Esophagus muscularis mucosa (tissue), 4 donors: ENCODE results near the gene CORIN. TPM values are rescaled to one million over a fixed set of nuclear protein-coding genes. Genes with fewer than 3 reads are reported as not detected.
"Not testable (repeated sequence)": the region's sequence is repeated elsewhere in the genome, so short reads cannot be mapped to it uniquely, and the experiment has no call there.

Experiments
- DNase-seq: peaks from one replicate; pipeline ENCODE4 v3.0.0-alpha.2; 2017; ENCODE audit errors: extremely low spot score
- H3K27ac ChIP-seq, 4 donors: fragments of 200-600 bp; sonication (generic); replicated peaks in 1 of 4; 1 replicate in 3 of 4; 2 replicates in 1 of 4; pipeline ENCODE4 v1.5.1; 2016 to 2019; ENCODE audit warnings: mild to moderate bottlenecking in 1 of 4
- H3K27me3 ChIP-seq, 4 donors: fragments of 200-600 bp; sonication (generic); one replicate each; pipeline versions ENCODE4 v1.5.1 to v1.6.0; 2016 to 2019
- H3K36me3 ChIP-seq, 4 donors: fragments of 200-600 bp; sonication (generic); one replicate each; pipeline ENCODE4 v1.5.1; 2016 to 2019
- H3K4me1 ChIP-seq, 4 donors: fragments of 200-600 bp; sonication (generic); one replicate each; pipeline ENCODE4 v1.5.1; 2016 to 2019
- H3K4me3 ChIP-seq, 4 donors: fragments of 200-600 bp; sonication (generic); 1 replicate in 2 of 4; 2 replicates in 2 of 4; pipeline ENCODE4 v1.5.1; 2016 to 2019; ENCODE audit warnings: mild to moderate bottlenecking in 4 of 4, moderate library complexity in 1 of 4
- H3K9me3 ChIP-seq, 4 donors: fragments of 200-600 bp; sonication (generic); 1 replicate in 3 of 4; 2 replicates in 1 of 4; pipeline ENCODE4 v1.5.1; 2016 to 2019
- EP300 ChIP-seq: sonication (generic); formaldehyde crosslinking; IDR thresholded peaks from one replicate; pipeline ENCODE4 v1.6.1; 2017; ENCODE audit warnings: antibody characterized with exemption
- POLR2A ChIP-seq: fragments of 450-650 bp; IDR thresholded peaks from one replicate; pipeline ENCODE4 v1.6.1; 2017; ENCODE audit warnings: antibody characterized with exemption, moderate library complexity, mild to moderate bottlenecking, low read depth
- POLR2AphosphoS5 ChIP-seq, 2 donors: sonication (generic); formaldehyde crosslinking; IDR thresholded peaks; one replicate each; pipeline ENCODE4 v1.6.1; 2017; ENCODE audit warnings: antibody characterized with exemption in 2 of 2
- WGBS: methylation state at CpG from one replicate; pipeline ENCODE4 v1.1.5; 2018; 5-methylcytosine and 5-hydroxymethylcytosine counted together
- intact Hi-C: fragments of 100-400 bp; cut with DNase I; formaldehyde crosslinking; loops from one replicate; pipeline ENCODE4 v1.15.1; 2023
- small RNA-seq, 3 donors: library from RNA; depleted of rRNA; stranded (forward); fragments of <200 nt; gene quantifications; one replicate each; pipeline ENCODE3, GENCODE V24; 2016
- total RNA-seq, 4 donors: library from RNA; depleted of rRNA; stranded (reverse); fragments of >200 nt; gene quantifications; one replicate each; pipeline versions ENCODE4 v1.1.0 to v1.2.1, GENCODE V29; 2016
- TF ChIP-seq, protein P1 (sequence below), 3 experiments: fragments of 200-600 bp in 2 of 3; fragments of 450-650 bp in 1 of 3; sonication (generic) in 2 of 3; IDR thresholded peaks; one replicate each; pipeline ENCODE4 v1.5.1; 2017 to 2019; ENCODE audit warnings: antibody characterized with exemption in 3 of 3, mild to moderate bottlenecking in 2 of 3, moderate library complexity in 1 of 3

CORIN gene
- total RNA-seq, 4 donors from 2014 or later = 1.2 to 4.8 (median 2.8) TPM

DNA sequence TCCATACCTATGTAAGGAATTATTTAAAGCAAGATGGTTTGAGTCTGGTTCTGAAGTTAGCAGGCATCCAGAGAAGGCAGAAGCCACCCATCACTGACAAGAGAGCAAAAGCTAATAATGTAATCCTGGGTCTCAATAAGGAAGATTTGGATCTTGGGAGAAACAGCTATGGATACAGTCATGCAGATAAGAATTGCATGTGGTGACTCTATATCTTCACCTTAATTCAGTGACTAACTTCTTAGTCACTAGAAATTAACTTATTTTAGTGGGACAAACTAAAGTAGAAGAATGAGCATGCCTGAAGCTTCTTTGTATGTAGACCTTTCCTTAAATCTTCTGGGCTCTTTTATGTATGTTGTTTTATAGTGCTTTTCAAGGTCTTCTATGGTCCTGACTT lies 286.2 kb downstream of the CORIN start:
- Histone ChIP-seq H3K4me1 (no peaks in the 10 kb centered on the region), H3K36me3 (peaks cover 0 to 64% (median 38%) of the 10 kb centered on the region in 4 donors), H3K27me3 (no peaks in the 10 kb centered on the region), H3K9me3 (no peaks in the 10 kb centered on the region), H3K27ac (no peak overlapping the region), H3K4me3 (no peak overlapping the region)
- TF ChIP-seq, protein P1, sequence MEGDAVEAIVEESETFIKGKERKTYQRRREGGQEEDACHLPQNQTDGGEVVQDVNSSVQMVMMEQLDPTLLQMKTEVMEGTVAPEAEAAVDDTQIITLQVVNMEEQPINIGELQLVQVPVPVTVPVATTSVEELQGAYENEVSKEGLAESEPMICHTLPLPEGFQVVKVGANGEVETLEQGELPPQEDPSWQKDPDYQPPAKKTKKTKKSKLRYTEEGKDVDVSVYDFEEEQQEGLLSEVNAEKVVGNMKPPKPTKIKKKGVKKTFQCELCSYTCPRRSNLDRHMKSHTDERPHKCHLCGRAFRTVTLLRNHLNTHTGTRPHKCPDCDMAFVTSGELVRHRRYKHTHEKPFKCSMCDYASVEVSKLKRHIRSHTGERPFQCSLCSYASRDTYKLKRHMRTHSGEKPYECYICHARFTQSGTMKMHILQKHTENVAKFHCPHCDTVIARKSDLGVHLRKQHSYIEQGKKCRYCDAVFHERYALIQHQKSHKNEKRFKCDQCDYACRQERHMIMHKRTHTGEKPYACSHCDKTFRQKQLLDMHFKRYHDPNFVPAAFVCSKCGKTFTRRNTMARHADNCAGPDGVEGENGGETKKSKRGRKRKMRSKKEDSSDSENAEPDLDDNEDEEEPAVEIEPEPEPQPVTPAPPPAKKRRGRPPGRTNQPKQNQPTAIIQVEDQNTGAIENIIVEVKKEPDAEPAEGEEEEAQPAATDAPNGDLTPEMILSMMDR (IDR thresholded peaks at IDR 0.05) = no peak
- TF ChIP-seq POLR2A = no peak
- TF ChIP-seq POLR2AphosphoS5 (IDR thresholded peaks at IDR 0.05) = no peak
- no peak for TF ChIP-seq EP300
- DNase-seq = no peak
- intact Hi-C loops = no loop called here

- H3K9me3 ChIP-seq = no peaks in the 10 kb centered on the region
- intact Hi-C loops = no loop called here
- TF ChIP-seq POLR2A = no peak
- no peak for TF ChIP-seq POLR2AphosphoS5 (IDR thresholded peaks at IDR 0.05)
- WGBS = 95% methylated on average over 7 of the region's 7 CpGs
- H3K27ac ChIP-seq = no peak overlapping the region
- H3K36me3 ChIP-seq = peaks cover 0 to 71% (median 44%) of the 10 kb centered on the region in 4 donors
- DNase-seq = no peak
- H3K27me3 ChIP-seq = no peaks in the 10 kb centered on the region
- no peak overlapping the region for H3K4me3 ChIP-seq
- H3K4me1 ChIP-seq = no peaks in the 10 kb centered on the region
Observed at GRCh38 chr4:47550899-47551548, 286.8 kb downstream of the CORIN start.

DNA sequence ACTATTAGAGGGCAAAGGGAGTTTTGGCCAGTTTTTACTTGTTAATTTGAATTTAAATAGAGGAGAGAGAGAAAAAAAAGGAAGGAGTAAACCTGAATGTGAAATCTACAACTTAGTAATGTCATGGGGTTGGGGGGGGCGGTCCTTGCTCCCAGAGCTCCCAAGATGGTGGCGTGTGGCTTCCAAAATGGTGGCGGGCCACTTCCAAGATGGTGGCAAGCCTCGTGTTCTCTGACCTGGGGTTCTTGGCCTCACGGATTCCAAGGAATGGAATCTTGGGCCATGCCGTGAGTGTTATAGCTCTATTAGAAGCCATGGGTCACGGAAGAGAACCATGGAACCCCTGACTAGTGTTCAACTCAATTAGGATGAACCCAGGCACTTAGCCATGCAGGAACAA lies 287.5 kb downstream of the CORIN start:
- intact Hi-C loops, H3K9me3 ChIP-seq, DNase-seq, H3K4me3 ChIP-seq, H3K27me3 ChIP-seq, H3K27ac ChIP-seq, H3K4me1 ChIP-seq: not testable (repeated sequence)
- WGBS = 96% methylated on average over 6 of the region's 7 CpGs
- peaks cover 0 to 70% (median 45%) of the 10 kb centered on the region in 4 donors for H3K36me3 ChIP-seq

Small RNA genes within 50 kb of the gene (small RNA-seq; reads per million reads assigned to genes)
- 0 reads per million in 3 donors for gene MIR8053

Other genes with a start within 250 kb of the CORIN start
- 10 to 100 TPM in 3 of 4 donors, 1 to 10 TPM in 1; 6.5 to 15.0 (median 10.6) TPM for gene NFXL1, start 76.5 kb upstream of the CORIN start, total RNA-seq
- 1 to 10 TPM in 1 of 4 donors, under 1 TPM in 1, not detected in 2; 0.33 to 4.0 TPM for gene CNGA1, start 178.6 kb upstream of the CORIN start, total RNA-seq
- 1 to 10 TPM in 1 of 4 donors, under 1 TPM in 3; 0.33 to 1.3 (median 0.60) TPM for gene NIPAL1, start 178.7 kb upstream of the CORIN start, total RNA-seq